Neural cell (in vitro differentiated cells): Measurements from ENCODE around the gene DCK. TPM values are rescaled to one million over a fixed set of nuclear protein-coding genes. Genes with fewer than 3 reads are reported as not detected.

Experiments used
- H2AFZ ChIP-seq: fragments of 200-600, 300-800 bp; sonication (generic), shearing (Covaris generic); 2 replicates; pipeline ENCODE4 v1.6.0; 2014; ENCODE audit warnings: low read depth, mild to moderate bottlenecking, antibody characterized with exemption, low read length, moderate library complexity
- H3F3A ChIP-seq: fragments of 200-600 bp; shearing (Covaris generic); 2 replicates; pipeline ENCODE4 v1.6.1; 2016; ENCODE audit warnings: mild to moderate bottlenecking, moderate library complexity, mixed read lengths, antibody characterized with exemption, low read length; ENCODE audit not compliant: insufficient read depth, poor library complexity, severe bottlenecking
- H3K27ac ChIP-seq: fragments of 200-600, 300-800 bp; sonication (generic), shearing (Covaris generic); 2 replicates; pipeline ENCODE4 v1.5.1; 2014; ENCODE audit warnings: mild to moderate bottlenecking, low read length, moderate library complexity
- H3K27me3 ChIP-seq: fragments of 300-800, 200-600 bp; sonication (generic), shearing (Covaris generic); 2 replicates; pipeline ENCODE4 v1.6.0; 2014; ENCODE audit warnings: mild to moderate bottlenecking, low read depth, low read length, moderate library complexity; ENCODE audit not compliant: insufficient read depth
- H3K36me3 ChIP-seq: fragments of 300-800, 200-600 bp; sonication (generic), shearing (Covaris generic); 2 replicates; pipeline ENCODE4 v1.5.1; 2014; ENCODE audit warnings: mild to moderate bottlenecking, antibody characterized with exemption, low read length, moderate library complexity; ENCODE audit not compliant: insufficient read depth
- H3K4me2 ChIP-seq: fragments of 300-800, 200-600 bp; sonication (generic), shearing (Covaris generic); 2 replicates; pipeline ENCODE4 v1.6.0; 2014; ENCODE audit warnings: mild to moderate bottlenecking, low read length
- H3K4me3 ChIP-seq: fragments of 300-800, 200-600 bp; sonication (generic), shearing (Covaris generic); 2 replicates; pipeline ENCODE4 v1.5.1; 2014; ENCODE audit warnings: mild to moderate bottlenecking, low read length, moderate library complexity
- H3K79me2 ChIP-seq: fragments of 200-600 bp; shearing (Covaris generic); replicated peaks from 2 replicates; pipeline ENCODE4 v1.6.0; 2014; ENCODE audit warnings: mild to moderate bottlenecking, low read length, moderate library complexity; ENCODE audit not compliant: insufficient read depth
- H3K9ac ChIP-seq: fragments of 300-800, 200-600 bp; sonication (generic), shearing (Covaris generic); 2 replicates; pipeline ENCODE4 v1.6.1; 2016; ENCODE audit warnings: mild to moderate bottlenecking, low read length, mixed read lengths
- H3K9me2 ChIP-seq: fragments of 200-600 bp; shearing (Covaris generic); 2 replicates; pipeline ENCODE4 v1.6.1; 2016; ENCODE audit warnings: mild to moderate bottlenecking, low read length, mixed read lengths; ENCODE audit not compliant: insufficient read depth
- H3K9me3 ChIP-seq: fragments of 200-600, 300-800 bp; sonication (generic), shearing (Covaris generic); 2 replicates; pipeline ENCODE4 v1.6.1; 2016; ENCODE audit warnings: mild to moderate bottlenecking, mixed run types, low read length, moderate library complexity, mixed read lengths
- H4K20me1 ChIP-seq: fragments of 200-600 bp; shearing (Covaris generic); 2 replicates; pipeline ENCODE4 v1.6.1; 2016; ENCODE audit warnings: mild to moderate bottlenecking, mixed run types; ENCODE audit not compliant: insufficient read depth
- CTCF ChIP-seq: fragments of 450-650 bp; IDR thresholded peaks from 2 replicates; pipeline ENCODE4 v1.5.1; 2014; ENCODE audit warnings: antibody characterized with exemption, mild to moderate bottlenecking, moderate library complexity; ENCODE audit not compliant: poor library complexity, severe bottlenecking
- EP300 ChIP-seq: fragments of 450-650 bp; conservative IDR thresholded peaks from 2 replicates; pipeline ENCODE4 v1.6.1; 2014; ENCODE audit warnings: antibody characterized with exemption, mild to moderate bottlenecking, moderate library complexity; ENCODE audit not compliant: poor library complexity, severe bottlenecking
- EZH2 ChIP-seq: fragments of 200-600, 300-800 bp; shearing (Covaris generic), sonication (generic); IDR thresholded peaks from 2 replicates; pipeline ENCODE4 v1.6.1; 2014; ENCODE audit warnings: antibody characterized with exemption, low read length, borderline replicate concordance, mild to moderate bottlenecking; ENCODE audit not compliant: insufficient read depth, poor library complexity, severe bottlenecking
- MXI1 ChIP-seq: fragments of 450-650 bp; conservative IDR thresholded peaks from 2 replicates; pipeline ENCODE4 v1.6.1; 2014; ENCODE audit warnings: antibody characterized with exemption, mild to moderate bottlenecking; ENCODE audit not compliant: poor library complexity, severe bottlenecking
- POLR2AphosphoS5 ChIP-seq: IDR thresholded peaks from 2 replicates; pipeline ENCODE4 v1.6.1; 2012
- RAD21 ChIP-seq: fragments of 450-650 bp; conservative IDR thresholded peaks from 2 replicates; pipeline ENCODE4 v1.6.1; 2014; ENCODE audit warnings: antibody characterized with exemption, mild to moderate bottlenecking, moderate library complexity
- REST ChIP-seq: IDR thresholded peaks from 2 replicates; pipeline ENCODE4 v1.6.1; 2012; ENCODE audit warnings: borderline replicate concordance
- SMC3 ChIP-seq: fragments of 450-650 bp; conservative IDR thresholded peaks from 2 replicates; pipeline ENCODE4 v1.6.1; 2014; ENCODE audit warnings: antibody characterized with exemption, mild to moderate bottlenecking, moderate library complexity; ENCODE audit not compliant: poor library complexity
- TAF1 ChIP-seq: IDR thresholded peaks from 2 replicates; pipeline ENCODE4 v1.6.1; 2012; ENCODE audit warnings: low read depth
- polyA plus RNA-seq: library from polyadenylated mRNA; depleted of rRNA; stranded (reverse); fragments of >200 nt; gene quantifications from 2 replicates; pipeline ENCODE4 v1.2.3, GENCODE V29; 2014

The DCK gene
- polyA plus RNA-seq, 1 donor from 2014 or later: 147 TPM

GRCh38 chr4:71006203-71006907 lies 12.9 kb downstream of the DCK start:
- no peak for TF ChIP-seq EZH2
- TF ChIP-seq CTCF: no peak
- TF ChIP-seq POLR2AphosphoS5: no peak
- no peak for TF ChIP-seq TAF1
- no peak for TF ChIP-seq SMC3
- no peak for TF ChIP-seq MXI1
- Histone ChIP-seq H3K4me2 (no peak overlapping the region), H3K79me2 (peaks cover 10% of the 10 kb centered on the region)

GRCh38 chr4:71008196-71008595 lies 14.7 kb downstream of the DCK start:
- Histone ChIP-seq H3K79me2 (peaks cover 10% of the 10 kb centered on the region), H3F3A (no peaks in the 10 kb centered on the region), H3K9ac (no peak overlapping the region), H3K36me3 (no peaks in the 10 kb centered on the region), H3K4me3 (no peak overlapping the region), H3K9me2 (no peaks in the 10 kb centered on the region), H3K27me3 (no peaks in the 10 kb centered on the region), H3K4me2 (no peak overlapping the region), H4K20me1 (no peaks in the 10 kb centered on the region), H3K9me3 (peaks cover 5% of the 10 kb centered on the region), H2AFZ (no peak overlapping the region), H3K27ac (no peak overlapping the region)
- TF ChIP-seq REST: no peak

More at GRCh38 chr4:71006203-71006907, 12.9 kb downstream of the DCK start:
- Histone ChIP-seq H3F3A (no peaks in the 10 kb centered on the region), H3K27me3 (no peaks in the 10 kb centered on the region), H3K9me3 (no peaks in the 10 kb centered on the region), H4K20me1 (no peaks in the 10 kb centered on the region), H2AFZ (no peak overlapping the region), H3K27ac (no peak overlapping the region), H3K4me3 (no peak overlapping the region), H3K36me3 (no peaks in the 10 kb centered on the region), H3K9ac (no peak overlapping the region), H3K9me2 (no peaks in the 10 kb centered on the region)

GRCh38 chr4:71009086-71009485 lies 15.6 kb downstream of the DCK start:
- no peaks in the 10 kb centered on the region for H3K9me2 ChIP-seq
- peaks cover 5% of the 10 kb centered on the region for H3K9me3 ChIP-seq
- no peak overlapping the region for H3K4me2 ChIP-seq
- no peaks in the 10 kb centered on the region for H4K20me1 ChIP-seq
- H3K9ac ChIP-seq: no peak overlapping the region
- TF ChIP-seq EP300 (no peak), CTCF (no peak), EZH2 (no peak), RAD21 (no peak), TAF1 (no peak), REST (no peak), SMC3 (no peak), MXI1 (no peak), POLR2AphosphoS5 (no peak)
- H3K79me2 ChIP-seq: peaks cover 10% of the 10 kb centered on the region
- H3K27ac ChIP-seq: no peak overlapping the region
- H3K4me3 ChIP-seq: no peak overlapping the region
- no peaks in the 10 kb centered on the region for H3K36me3 ChIP-seq
- H3K27me3 ChIP-seq: no peaks in the 10 kb centered on the region
- H2AFZ ChIP-seq: no peak overlapping the region
- no peaks in the 10 kb centered on the region for H3F3A ChIP-seq
